COLO668 (cell line): ENCODE measurements around the gene SSR2.
A peak's percentile ranks its signal among the peaks of the same experiment; 100 is the strongest.

Source experiments
- DNase-seq: peaks from one replicate; lab custom pipeline; 2025; ENCODE audit not compliant: unreplicated experiment; lab: John Stamatoyannopoulos, UW

SSR2 gene

DNA sequence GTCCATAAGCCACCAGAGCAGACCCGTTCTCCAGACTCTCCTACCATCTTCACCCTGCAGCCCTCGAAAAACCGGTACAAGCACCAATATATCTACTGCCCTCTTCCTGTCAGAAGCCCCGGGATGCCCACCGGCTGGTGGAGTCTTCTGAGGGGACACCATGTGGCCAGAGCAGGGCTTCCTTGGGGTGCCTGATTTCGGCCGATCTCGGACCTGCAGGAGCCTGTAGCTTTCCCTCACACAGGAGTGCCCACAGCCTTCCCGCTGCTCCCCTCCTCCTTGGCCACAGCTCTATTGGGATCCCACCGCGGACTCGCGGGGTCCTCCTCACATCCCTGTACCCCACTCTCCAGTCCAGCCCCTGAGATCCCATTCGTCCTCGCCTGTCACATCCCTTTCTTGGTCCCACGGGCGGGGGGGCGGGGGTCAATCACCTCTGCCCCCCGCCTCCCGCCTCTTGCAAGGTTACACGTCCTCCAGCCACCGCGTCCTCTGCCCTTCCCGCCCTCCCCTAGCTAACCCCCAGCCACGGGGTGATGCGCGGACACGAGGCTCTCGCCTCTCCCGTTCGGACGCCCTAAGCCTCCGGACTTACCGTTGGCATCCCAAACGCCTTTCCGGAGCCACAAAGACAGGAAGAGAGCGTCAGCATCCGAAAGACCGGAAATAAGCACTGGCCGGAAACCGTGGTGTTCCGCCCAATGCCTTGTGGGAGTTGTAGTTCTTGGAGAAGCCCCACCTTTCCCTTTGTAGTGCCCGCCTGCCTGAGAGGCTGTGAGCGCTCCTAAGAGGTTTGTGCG is at the start of gene SSR2:
TSS of gene SSR2 (minus strand) at position 659 of the 800 bp plus-strand sequence. CDS start 784 bp downstream, outside the sequence.
- peak; percentile 93 for DNase-seq

DNA sequence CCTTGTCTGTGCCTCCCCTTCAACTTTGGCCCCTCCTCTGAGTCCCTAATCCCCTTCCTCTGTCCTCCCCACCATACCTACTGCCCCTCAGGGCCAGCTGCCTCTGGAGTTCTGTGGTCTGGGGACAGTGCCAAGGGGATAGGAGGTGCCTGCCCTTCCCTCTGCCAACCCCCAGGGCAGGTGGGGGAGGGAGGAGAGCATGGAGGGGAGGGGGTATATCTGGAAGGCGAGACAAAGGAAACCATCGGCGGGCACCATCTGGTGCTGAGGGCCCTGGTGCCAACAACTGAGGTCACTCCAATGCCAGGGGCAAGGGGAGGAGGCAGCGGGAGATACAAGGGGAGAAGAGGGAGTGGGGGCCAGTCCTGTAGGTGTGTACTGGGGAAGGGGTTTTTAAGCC is 49.8 kb upstream of the SSR2 start:
- no peak for DNase-seq

DNA sequence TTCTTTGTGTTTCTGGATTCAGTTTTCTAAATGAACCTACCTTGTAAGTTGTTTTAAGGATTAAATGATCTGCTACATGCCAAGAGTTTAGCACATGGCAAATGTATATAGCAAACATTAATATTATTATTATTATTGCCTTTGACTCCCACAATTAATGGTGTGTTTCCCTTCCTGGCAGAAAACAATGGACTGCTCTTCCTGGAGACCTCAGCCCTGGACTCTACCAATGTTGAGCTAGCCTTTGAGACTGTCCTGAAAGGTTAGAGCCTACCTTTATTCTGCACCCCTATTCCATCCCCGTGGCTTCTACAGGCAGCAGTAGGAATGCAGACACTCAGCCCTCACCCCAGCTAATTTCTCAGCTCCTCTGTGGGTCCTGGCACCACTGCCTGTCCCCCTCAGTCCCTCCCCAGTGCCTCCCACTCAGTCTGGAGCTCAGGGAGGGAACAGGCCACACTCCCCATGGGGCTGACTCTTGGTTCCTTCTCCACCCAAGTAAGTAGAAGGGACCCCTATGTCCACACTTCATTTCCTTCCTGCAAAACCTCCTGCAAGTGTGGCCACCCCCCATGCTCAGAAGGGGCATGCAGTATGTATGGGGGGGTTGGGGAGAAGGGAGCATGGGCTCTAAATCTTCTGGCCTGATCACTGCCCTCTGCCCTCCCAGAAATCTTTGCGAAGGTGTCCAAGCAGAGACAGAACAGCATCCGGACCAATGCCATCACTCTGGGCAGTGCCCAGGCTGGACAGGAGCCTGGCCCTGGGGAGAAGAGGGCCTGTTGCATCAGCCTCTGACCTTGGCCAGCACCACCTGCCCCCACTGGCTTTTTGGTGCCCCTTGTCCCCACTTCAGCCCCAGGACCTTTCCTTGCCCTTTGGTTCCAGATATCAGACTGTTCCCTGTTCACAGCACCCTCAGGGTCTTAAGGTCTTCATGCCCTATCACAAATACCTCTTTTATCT is 49.0 kb upstream of the SSR2 start:
- no peak for DNase-seq

GRCh38 chr1:156067262-156067661 is 46.5 kb upstream of the SSR2 start:
- no peak for DNase-seq

- no peak for DNase-seq
Measured at GRCh38 chr1:156065871-156066270, 45.1 kb upstream of the SSR2 start.

GRCh38 chr1:156065212-156065611 is 44.5 kb upstream of the SSR2 start:
- DNase-seq: no peak

GRCh38 chr1:156064615-156065014 is 43.9 kb upstream of the SSR2 start:
- no peak for DNase-seq

GRCh38 chr1:156063997-156064285 is 43.2 kb upstream of the SSR2 start:
- no peak for DNase-seq

- no peak for DNase-seq
Measured at GRCh38 chr1:156062189-156062588, 41.4 kb upstream of the SSR2 start.

GRCh38 chr1:156060937-156061636 is 40.3 kb upstream of the SSR2 start, which contains the start of gene RAB25:
RAB25 (plus strand) TSS chr1:156061160; CDS start chr1:156061401, 241 bp downstream.
- peak; percentile 93 for DNase-seq

DNA sequence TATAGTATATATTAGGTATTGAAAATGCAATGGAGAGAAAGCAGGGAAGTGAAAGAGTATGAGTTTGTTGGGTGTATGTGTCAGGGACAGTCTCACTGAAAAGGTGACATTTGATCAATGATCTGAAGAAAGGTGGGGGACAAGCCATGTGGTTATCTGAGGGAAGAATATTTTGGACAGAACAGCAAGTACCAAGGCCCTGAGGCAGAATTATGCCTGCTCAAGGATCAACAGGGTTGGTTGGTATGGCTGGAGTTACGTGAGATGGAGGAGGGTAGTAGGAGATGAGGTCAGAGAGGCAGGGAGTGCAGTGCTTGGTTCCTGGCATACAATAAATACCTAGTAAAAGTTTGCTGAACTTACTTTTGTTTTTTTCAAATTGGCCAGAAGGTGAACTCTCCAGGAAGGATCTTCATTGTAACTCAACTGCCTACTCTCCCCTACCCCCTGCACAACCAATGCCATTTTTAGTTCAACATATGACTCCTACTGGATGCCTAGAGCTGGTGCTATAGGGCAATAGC is 35.6 kb upstream of the SSR2 start:
- no peak for DNase-seq

DNA sequence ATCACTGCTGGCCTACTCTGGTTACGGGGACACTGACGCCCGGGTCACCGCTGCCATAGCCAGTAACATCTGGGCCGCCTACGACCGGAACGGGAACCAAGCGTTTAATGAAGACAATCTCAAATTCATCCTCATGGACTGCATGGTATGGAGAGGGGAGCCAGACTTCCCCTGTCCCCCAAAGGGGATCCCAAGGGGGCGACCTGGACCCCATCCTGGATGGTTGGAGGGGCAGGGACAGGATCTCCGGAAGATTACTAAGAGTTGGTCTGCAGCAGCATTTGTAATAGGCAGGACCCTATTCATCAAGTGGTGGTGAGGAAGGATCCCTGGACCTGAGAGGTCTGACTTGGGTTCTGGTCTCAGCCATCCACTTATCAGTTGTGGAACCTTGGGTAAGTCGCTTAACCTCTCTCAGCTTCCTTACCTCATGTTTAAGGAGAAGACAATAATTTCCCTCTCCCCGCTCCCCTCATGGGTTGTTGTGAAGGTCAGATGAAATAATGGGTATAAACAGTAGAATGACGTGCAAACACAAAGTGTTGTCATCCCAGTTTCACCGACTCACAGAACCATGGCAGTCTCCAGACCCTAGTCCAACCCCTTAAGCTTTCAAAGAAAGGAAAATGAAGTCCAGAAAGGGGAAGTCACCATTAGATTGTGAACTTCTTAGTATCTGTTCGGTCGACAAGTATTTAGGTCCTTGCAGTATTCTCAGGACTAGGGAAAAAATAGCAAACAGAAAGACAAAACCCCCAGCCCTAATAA is 34.7 kb upstream of the SSR2 start:
- no peak for DNase-seq

DNA sequence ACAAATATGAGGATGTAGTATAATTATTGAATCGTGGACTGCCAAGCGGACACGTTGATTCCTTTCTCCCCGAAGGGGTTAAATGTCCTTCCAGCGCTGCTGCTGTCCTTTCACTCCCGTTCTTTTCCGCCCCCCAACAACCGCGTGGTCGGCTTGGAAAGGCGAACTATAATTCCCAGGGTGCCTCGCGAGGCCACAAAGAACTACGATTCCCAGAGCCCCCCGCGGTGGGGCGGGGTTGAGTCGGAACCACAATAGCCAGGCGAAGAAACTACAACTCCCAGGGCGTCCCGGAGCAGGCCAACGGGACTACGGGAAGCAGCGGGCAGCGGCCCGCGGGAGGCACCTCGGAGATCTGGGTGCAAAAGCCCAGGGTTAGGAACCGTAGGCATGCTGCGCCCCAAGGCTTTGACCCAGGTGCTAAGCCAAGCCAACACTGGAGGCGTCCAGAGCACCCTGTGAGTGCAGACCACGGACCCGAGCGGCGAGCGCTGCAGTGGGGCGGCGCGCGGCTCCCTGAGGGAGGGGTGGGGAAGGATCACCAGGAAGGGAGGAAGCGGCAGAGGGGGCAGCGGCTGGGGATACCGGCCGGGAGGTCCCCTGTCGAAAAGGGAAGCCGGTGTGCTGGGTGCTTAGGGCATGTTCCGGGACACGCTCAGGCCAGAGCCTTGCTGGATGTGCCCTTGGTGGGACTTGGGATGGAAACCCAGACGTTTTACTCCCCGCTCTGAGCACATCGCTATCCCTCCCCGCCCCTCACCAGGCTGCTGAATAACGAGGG is 33.9 kb upstream of the SSR2 start, which contains the start of gene LAMTOR2:
TSS of gene LAMTOR2 (plus strand) at position 283 of the 781 bp plus-strand sequence. CDS start at position 391, 108 bp downstream.
- DNase-seq: peak; percentile 99

- DNase-seq: peak; percentile 94
Measured at GRCh38 chr1:156053768-156054499, 33.2 kb upstream of the SSR2 start, which contains the start of gene UBQLN4. UBQLN4 (minus strand) TSS chr1:156053798; CDS start chr1:156053701, 97 bp downstream.

GRCh38 chr1:156052862-156053767 is 32.4 kb upstream of the SSR2 start:
- peak; percentile 60 for DNase-seq

DNA sequence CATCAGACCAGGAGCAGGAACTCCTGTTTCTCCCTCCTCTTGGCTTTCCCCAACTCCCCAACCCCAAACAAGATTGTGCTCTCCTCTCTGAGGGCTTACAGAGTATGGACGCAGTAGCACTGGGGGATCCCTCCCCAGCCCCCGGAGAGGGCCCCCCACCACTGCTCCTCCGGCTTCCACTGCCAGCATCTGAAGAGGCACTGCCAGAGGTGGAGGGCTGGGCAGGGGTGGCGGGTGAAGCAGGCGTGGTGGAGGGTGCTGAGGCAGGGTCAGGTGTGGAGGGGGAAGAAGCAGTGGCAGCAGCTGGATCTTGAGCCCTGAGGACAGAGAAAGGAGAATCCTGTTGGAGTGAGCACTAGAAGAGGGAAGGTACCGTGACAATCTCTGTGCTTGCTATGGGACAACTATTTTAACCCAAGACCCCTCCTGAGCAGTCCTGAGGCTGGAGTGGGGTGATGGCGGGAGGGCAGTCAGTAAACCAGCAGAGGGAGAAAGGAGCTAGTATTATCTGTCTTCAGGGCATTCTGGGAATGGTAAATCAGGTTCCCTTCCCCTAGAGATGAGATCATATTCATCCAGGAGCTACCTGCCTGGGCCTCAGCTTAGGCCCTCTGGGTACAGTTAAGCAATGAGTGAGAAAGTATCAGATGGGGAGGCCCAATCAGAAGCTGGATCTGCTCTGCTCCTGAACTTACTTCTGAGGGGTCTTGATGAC is 30.4 kb upstream of the SSR2 start:
- DNase-seq: no peak

GRCh38 chr1:156050376-156050775 is 29.6 kb upstream of the SSR2 start:
- DNase-seq: no peak
